ENCODE results near the gene HOXA6. TPM values are rescaled to one million over a fixed set of nuclear protein-coding genes. Genes with fewer than 3 reads are reported as not detected.

HOXA6 gene
- total and polyA plus RNA-seq, 2 experiments from 2014 or later = not detected

DNA sequence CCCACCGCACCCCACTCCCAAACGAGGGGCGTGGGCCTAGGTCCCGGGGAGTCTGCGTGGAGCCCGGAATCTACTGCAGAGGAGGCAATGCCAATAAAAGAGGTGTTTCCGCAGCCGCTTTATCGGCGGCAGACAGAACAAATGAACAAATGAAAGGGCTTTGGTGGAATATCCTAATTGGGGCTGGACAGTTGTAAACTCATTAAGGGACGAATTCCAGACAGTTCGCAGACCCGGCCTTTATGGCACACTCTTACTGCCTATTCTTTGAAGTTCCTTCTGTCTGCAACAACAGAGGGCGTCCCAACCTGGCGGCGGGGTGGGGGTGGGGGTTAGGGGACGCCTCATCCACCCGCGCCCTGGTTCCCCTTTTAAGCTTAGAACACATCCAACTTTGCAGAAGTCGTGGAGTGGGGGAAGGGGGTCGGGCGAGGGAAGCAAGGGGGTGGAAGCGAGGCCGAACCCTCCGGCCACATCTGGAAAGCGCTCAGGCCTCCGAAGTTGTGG lies 13.7 kb upstream of the HOXA6 start (continued):
- TF ChIP-seq, protein P1, sequence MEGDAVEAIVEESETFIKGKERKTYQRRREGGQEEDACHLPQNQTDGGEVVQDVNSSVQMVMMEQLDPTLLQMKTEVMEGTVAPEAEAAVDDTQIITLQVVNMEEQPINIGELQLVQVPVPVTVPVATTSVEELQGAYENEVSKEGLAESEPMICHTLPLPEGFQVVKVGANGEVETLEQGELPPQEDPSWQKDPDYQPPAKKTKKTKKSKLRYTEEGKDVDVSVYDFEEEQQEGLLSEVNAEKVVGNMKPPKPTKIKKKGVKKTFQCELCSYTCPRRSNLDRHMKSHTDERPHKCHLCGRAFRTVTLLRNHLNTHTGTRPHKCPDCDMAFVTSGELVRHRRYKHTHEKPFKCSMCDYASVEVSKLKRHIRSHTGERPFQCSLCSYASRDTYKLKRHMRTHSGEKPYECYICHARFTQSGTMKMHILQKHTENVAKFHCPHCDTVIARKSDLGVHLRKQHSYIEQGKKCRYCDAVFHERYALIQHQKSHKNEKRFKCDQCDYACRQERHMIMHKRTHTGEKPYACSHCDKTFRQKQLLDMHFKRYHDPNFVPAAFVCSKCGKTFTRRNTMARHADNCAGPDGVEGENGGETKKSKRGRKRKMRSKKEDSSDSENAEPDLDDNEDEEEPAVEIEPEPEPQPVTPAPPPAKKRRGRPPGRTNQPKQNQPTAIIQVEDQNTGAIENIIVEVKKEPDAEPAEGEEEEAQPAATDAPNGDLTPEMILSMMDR (conservative IDR thresholded peaks at IDR 0.05; ENCODE audit: low read depth in 2 of 2) = no peak; a peak in 1 of 4 replicates
- TF ChIP-seq JUNB (IDR thresholded peaks at IDR 0.05; ENCODE audit: unreplicated experiment) (no peak), EZH2 (IDR thresholded peaks at IDR 0.05; ENCODE audit: low read depth, unreplicated experiment) (peak; percentile 92), NANOG (IDR thresholded peaks at IDR 0.05; ENCODE audit: borderline replicate concordance) (no peak)
- TF ChIP-seq, protein P2, sequence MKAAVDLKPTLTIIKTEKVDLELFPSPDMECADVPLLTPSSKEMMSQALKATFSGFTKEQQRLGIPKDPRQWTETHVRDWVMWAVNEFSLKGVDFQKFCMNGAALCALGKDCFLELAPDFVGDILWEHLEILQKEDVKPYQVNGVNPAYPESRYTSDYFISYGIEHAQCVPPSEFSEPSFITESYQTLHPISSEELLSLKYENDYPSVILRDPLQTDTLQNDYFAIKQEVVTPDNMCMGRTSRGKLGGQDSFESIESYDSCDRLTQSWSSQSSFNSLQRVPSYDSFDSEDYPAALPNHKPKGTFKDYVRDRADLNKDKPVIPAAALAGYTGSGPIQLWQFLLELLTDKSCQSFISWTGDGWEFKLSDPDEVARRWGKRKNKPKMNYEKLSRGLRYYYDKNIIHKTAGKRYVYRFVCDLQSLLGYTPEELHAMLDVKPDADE (IDR thresholded peaks at IDR 0.05) = no peak

DNA sequence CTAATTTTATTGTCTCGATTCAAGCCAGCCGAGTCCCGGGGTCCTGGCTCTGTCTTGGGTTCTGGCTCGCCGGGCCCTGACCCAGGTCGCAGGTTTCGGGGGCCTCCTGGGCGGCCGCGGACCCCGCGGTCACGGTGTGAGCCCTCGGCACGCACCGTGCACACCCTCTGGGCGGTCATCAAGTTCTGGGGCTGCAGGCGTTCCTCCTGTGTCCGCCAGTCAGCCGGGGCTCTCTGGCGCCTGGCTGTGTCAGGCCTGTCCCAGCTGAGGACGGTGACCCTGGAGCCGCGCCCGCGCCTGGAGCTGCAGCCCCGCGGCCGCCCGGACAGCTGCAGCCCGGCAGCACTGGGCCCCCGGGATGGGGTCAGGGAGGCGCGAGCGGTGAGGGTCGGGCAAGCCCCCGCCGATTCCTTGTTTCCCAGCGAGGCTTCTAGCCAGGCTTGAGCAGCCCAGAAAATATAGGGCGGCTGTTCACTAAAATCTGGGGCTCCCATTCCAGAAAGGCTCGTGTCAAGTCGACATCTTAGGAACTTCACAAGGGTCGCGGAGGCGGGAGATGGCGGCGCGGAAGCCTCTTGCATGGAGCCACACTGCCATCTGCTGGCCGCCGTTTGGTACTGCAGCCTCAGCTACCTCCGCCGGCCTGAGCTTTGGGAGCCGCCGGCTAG lies 13.1 kb upstream of the HOXA6 start:
- H3K27me3 Mint-ChIP-seq (ENCODE audit: insufficient read depth, low read depth, poor library complexity) = peaks cover 99% of the 10 kb centered on the region

More for the DNA sequence above, 13.1 kb upstream of the HOXA6 start:
- no peaks in the 10 kb centered on the region for H3K9me2 ChIP-seq (ENCODE audit: insufficient read depth)
- no peak overlapping the region for H3K27ac ChIP-seq (ENCODE audit: low read depth)
- H3K4me1 ChIP-seq (ENCODE audit: insufficient read depth) = peaks cover under 1% of the 10 kb centered on the region; the same call in 1 of the 2 replicates
- H3K79me2 ChIP-seq (replicated peaks; ENCODE audit: insufficient read depth) = no peaks in the 10 kb centered on the region
- DNase-seq (ENCODE audit: low spot score) (peak; percentile 91), ATAC-seq (peak; percentile 28)
- peaks cover 19% of the 10 kb centered on the region for H3F3A ChIP-seq (replicated peaks; ENCODE audit: low read depth)
- no peak for TF ChIP-seq ZNF331 (CRISPR knock-in tag; IDR thresholded peaks at IDR 0.05; ENCODE audit: low read depth)
- TF ChIP-seq, protein P1 (conservative IDR thresholded peaks at IDR 0.05; ENCODE audit: low read depth in 2 of 2) = peak; percentile 90
- peak; percentile 85 for TF ChIP-seq EZH2phosphoT487 (IDR thresholded peaks at IDR 0.05; ENCODE audit: unreplicated experiment)
- TF ChIP-seq, protein P2 (IDR thresholded peaks at IDR 0.05) = no peak
- peaks cover 100% of the 10 kb centered on the region for H3K27me3 ChIP-seq (ENCODE audit: insufficient read depth)
- H4K20me1 ChIP-seq (replicated peaks; ENCODE audit: insufficient read depth) = peaks cover 45% of the 10 kb centered on the region
- Mint-ChIP-seq H3K4me3 (peak overlapping the region; percentile 53; the same call in 2 of the 3 replicates), H3K27ac (no peak overlapping the region), H3K4me1 (peaks cover 11% of the 10 kb centered on the region), H3K36me3 (ENCODE audit: low read depth) (no peaks in the 10 kb centered on the region; the same call in 2 of the 3 replicates), H3K9me3 (peaks cover 8% of the 10 kb centered on the region; the same call in 2 of the 3 replicates)
- H3K36me3 ChIP-seq (ENCODE audit: insufficient read depth) = no peaks in the 10 kb centered on the region; the same call in 1 of the 2 replicates
- H2AFZ ChIP-seq = peak overlapping the region; percentile 91
- H3K4me2 ChIP-seq = peak overlapping the region; percentile 82
- H3K4me3 ChIP-seq = peak overlapping the region; percentile 64

All from GM23338 (cell line).